ENCODE results near the gene ZEB2.

ZEB2 gene

DNA sequence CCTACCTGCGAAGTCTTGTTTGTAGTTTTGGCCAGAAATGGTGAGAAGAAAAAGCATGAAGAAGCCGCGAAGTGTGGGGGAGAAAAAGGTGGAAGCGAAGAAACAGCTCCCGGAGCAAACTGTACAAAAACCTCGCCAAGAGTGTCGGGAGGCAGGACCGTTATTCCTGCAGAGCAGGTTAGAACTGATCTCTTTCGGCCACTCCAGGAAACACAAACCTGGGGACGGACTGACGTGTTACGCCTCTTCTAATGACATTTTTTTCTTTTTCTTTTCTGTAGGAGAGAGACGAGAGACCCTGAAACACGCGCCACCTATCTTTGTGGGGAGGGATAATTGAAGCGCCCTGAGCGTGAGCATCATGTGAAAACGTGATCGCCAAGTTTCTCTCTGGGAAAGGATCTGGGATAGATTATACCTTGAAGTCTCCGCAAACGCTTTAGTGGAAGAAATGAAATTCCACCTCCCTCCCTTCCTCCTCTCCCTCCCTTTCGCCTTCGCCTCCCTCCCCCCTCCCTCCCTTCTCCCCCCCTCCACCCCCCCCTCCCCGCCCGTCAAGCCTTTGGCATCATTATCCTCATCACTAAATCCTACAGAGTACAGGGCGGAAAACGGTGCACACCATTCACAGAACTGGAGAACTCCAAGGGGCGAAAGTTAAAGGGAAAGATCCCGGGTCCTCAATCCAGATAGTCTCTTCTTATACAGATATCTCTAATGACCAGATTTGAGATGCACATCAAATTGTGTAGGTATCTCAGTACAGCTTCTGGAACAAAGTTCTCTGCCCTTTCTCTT is at the start of gene ZEB2:
Gene ZEB2 (minus strand): TSS at position 186 of the 798 bp plus-strand sequence. CDS start 2,769 bp downstream, outside the sequence.
- DNase-seq = peak; percentile 91

DNA sequence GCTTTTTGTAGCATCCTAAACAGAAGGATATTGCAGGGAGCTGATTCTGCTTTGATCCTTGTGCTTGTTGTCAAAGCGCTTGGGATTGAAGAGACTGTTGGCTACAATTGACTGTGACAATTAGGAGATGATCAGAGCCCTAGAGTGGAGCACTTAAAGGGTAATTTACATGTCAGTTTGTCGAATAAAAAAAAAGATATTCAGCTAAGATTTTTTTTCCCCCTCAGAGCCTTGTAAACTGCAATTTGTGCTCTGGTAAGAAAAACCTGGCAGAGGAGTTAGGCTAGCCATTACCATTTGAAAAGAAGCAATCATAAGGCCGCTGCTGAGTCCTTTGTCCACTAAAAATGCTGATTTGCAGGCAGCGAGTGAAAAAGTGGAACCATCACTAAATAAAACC is 47.8 kb upstream of the ZEB2 start:
- DNase-seq = no peak

DNA sequence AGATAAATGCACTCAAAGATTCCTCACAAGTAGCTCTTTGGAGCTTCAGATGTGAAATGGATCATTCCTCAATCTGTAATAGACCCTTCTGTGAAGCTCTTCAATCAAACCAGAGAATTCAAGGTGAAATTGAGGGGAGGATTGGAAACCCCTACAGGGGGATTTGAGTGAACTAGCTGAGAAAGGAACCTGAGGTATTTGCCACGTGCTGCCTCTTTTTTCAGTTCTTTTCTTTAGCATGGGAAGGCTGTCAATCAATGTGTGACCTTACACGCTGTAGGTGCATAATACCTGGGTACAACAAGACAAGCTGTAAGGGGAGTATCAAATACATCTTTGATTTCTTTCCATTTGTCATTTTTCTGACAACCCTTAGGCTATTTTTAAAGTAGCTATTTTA is 46.5 kb upstream of the ZEB2 start:
- no peak for DNase-seq

GRCh38 chr2:144560251-144560650 is 40.3 kb upstream of the ZEB2 start:
- no peak for DNase-seq

DNA sequence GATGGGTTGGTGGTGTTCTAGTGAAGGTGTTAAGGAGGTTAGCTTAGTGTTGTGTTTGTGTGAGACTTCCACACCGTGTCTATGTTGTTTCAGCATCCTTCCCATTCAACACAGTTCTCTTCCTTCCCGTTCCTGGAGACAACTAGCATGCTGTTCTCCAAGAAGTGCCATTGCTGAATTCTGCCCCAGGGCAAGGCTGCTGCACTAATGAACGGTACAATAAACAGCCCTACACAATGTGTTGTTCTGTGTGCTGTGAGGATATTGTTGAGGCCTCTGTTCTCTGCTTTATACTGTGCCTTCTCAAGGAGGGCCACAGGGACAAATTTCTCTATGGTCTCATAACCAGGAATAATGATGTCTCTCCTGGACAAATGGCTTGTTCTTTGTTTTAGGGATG is 39.8 kb upstream of the ZEB2 start:
- no peak for DNase-seq

DNA sequence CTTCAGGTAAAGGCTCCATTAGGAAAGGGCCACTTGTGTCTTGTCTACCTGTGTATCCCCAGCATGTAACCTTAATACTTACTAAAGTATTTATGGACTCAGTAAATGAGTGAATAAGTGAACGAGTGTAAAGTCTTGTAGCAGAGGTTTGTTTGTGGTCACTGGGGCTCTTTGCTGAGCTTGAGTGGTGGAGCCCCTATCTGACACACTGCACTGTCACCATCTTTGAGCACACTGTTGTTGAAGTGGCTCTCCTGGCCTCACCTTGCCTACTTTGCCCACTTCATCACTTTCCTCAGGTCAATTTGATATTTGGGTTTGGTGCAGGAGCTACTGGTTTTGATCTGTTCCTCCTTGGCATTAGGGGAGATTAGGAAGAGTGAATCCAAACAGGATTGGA is 39.3 kb upstream of the ZEB2 start:
- DNase-seq = no peak

DNA sequence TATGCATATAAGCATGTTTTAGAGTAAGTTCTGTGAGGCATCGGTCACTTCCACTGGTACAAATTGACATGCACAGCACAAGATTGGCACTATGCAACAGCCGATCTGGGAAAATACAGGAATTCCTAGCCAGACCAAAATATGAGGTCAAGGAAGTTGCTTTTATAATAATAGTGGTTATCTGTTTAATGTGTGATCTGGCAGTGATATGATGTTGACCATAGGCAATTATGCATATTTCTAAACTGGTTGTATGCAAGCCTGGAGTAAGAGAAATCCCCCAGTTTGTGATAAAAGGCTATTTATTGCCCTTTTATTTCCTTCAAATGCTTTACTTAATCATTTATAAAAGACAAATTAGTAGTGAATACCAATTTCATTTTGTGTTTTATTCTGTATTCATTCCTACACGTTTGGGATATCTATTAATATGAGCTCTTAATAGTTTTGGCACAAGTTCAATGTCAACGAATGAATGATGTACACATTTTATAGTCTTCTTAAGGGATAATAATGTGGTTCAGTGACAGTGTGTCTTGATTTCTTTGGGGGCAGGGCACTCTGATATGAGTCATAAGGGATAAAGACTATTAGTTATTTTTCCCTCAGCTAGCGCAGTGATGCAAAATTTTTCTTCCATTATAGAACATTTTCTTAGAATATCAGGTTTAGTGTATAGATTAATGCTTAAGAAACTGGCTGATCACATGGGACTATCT is 34.7 kb upstream of the ZEB2 start:
- DNase-seq = no peak

- DNase-seq = no peak
Observed at GRCh38 chr2:144553379-144553778, 33.5 kb upstream of the ZEB2 start.

DNA sequence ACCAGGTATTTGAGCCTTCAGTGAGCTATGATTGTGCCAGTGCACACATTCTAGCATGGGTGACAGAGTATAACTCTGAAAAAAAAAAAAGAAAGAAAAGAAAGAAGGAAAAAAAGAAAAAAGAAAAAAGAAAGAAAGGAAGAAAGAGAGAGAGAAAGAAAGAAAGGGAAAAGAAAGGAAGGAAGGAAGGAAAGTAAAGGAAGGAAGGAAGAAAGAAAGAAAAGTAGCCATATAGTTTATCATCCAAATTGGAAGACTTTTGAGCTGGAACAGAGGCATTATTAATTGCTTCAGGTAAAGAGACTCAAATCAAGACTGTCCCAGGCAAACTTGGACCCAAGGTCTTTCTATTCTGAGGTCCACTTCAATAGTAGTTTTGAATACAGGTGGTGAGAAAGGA is 32.9 kb upstream of the ZEB2 start:
- no peak for DNase-seq

DNA sequence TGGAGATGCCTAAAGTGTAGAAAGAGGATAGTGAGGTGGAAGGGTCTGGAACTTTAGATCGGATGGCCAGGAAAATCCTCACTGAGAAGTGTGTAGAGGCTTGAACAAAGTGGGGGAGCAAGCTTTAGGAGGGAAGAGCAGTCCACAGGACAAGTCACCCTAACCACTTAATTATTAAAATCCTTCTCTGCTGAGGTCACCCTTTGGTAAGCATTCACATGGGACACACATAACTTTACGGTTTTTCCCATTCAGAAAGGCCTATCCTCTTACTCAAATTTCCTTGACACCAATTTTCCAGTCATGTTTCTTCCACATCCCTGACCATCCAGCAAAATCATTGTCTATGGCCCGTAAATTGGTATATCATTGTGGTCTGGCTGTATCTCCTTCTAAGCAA is 31.0 kb upstream of the ZEB2 start:
- DNase-seq = no peak

GRCh38 chr2:144550084-144550483 is 30.2 kb upstream of the ZEB2 start:
- DNase-seq = no peak

- no peak for DNase-seq
Observed at GRCh38 chr2:144548532-144549191, 28.7 kb upstream of the ZEB2 start.

DNA sequence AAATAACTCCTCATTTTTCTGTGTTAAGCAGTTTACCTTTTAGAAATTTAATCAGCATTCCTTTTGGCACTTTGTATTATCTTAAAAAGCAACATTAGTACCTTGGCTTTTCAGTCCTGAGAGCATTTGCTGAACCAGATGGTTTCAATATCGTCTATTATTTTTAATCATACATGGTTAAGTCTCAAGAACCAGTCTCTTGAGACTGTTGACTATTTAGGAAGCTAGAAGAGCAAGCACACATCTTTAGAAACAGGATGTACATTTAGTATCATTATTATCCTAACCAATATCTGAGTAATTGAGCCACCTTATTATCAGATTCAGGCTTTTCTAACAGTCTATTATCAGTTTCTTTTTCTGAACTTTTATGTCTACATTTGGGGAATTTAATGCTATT is 28.2 kb upstream of the ZEB2 start:
- DNase-seq = no peak

DNA sequence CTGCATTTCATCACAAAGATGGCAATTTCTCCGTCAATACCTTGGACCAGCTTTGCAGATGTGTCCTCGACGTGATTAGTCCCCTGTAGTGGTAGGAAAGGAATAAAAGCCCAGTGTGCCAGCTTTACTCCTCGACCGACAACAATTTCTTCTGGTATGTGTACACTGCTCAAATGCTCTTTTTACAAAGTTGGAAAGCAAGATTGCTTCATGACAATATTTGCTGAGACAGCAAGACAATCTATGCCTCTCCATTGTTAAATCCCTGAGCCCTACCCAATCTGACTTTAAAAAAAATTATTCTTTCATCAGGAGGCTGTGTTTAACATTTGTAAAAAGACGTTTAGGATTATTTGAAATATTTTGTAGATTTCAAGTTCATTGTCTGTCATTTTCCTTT is 27.6 kb upstream of the ZEB2 start:
- no peak for DNase-seq

- DNase-seq = peak; percentile 42
Observed at GRCh38 chr2:144546933-144547332, 27.0 kb upstream of the ZEB2 start.

GRCh38 chr2:144545787-144546186 is 25.9 kb upstream of the ZEB2 start:
- no peak for DNase-seq

- DNase-seq = no peak
Observed at GRCh38 chr2:144544053-144544452, 24.1 kb upstream of the ZEB2 start.

GRCh38 chr2:144541396-144541795 is 21.5 kb upstream of the ZEB2 start:
- DNase-seq = no peak

DNA sequence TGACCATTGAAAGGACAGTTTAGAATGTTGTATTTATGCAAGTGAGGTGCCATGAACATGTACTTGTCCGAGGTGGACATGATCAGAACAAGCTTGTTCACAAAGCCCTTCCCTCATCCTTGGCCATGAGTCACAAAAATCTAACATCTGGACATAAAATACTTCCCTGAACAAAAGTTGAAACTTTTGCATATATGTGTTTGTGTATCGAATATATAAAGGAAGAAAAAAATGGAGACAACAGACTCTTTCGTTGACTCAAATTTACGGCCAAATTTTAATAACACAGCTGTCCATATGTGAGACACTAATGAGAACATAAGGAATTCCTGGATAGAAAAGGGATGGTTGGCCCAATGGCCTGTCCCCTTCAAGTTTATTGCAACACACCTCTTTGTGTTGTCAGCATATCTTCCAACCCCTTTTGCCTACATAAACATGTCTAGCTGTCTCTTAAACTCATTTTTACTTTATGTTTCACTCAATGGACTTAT is 19.4 kb upstream of the ZEB2 start:
- no peak for DNase-seq

DNA sequence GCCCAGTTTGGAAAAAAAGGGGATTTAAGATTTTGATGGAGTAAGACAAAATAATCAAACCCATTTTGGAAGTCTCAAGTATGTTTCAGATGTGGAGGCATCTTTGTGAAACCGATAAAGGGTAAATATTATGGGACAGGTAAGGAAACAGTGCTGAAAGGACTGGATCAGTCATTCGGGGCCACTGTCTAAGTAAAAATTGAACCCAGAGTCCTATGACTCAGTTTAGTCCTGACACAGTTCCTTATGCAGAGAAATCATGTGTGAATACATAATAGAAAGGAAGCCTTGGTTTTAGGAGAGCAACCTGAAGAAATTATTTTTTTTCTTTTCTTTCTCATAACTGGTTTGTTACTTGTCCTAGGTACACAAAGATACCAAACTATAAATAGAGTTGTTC is 15.4 kb upstream of the ZEB2 start:
- no peak for DNase-seq

DNA sequence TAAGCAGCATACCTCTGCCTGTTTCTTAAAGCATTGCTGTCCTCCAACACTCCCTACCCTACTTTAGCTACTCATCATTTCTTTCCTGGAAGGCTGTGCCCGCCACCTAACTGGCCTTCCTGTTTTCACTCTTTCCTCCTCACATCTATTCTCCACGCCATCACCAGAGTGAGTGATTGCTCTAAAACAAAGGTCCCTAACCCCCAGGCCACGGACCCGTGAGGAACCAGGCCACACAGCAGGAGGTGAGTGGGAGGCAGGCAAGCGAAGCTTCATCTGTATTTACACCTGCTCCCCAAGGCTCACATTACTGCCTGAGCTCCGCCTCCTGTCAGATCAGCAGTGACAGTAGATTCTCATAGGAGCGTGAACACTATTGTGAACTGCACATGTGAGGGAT is 13.3 kb upstream of the ZEB2 start:
- DNase-seq = no peak

- DNase-seq = no peak
Observed at GRCh38 chr2:144530596-144530995, 10.7 kb upstream of the ZEB2 start.

DNA sequence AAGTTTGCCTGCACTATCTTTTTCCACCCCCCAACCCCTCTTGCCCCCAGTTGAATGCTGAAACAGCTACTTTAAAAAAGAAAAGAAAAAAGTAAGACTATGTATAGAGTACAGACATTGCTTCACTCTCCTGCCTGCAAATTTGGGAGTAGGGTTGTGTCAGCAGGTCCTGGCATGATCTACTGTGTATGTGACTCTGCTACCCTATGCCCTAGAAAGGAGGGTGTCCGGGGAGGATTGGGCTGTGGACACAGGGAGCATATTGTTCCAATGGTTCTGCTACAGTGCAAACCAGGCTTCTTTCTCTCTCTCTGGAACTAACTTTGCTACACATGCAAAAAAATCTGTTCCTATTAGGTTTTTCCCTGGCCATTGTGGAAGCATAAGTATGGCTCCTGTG is 9.9 kb upstream of the ZEB2 start:
- DNase-seq = no peak

DNA sequence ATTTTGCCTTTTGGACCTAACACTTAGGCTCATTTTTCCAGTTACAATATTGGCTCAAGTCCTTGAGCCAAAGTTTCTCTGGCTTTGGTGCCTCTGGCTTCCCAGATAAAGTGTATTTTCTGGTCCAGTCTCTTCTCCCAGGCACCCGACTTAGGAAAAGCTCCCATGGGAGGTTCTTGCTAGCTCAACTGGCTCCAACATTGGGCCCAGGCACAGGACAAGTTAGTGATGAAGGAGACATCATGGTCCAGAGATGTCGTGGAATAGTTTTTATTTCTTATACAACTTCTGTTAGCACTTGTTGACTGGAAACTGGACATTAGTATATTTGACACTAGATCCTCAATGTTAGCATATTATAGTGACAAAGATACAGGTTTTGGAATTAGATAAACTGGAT is 8.2 kb upstream of the ZEB2 start:
- DNase-seq = no peak
